GM19351 (cell line): ENCODE measurements around the gene HHAT.

Source experiments
- ATAC-seq: cut with Tn5 transposase; IDR thresholded peaks from one replicate; pipeline ENCODE4 v1.9.1; 2021; ENCODE audit warnings: mild to moderate bottlenecking, moderate library complexity; ENCODE audit not compliant: unreplicated experiment

Gene HHAT

GRCh38 chr1:210477328-210477924 lies 148.7 kb downstream of the HHAT start:
- ATAC-seq, result no peak

- ATAC-seq, result no peak
Observed at GRCh38 chr1:210478820-210479219, 150.1 kb downstream of the HHAT start.

DNA sequence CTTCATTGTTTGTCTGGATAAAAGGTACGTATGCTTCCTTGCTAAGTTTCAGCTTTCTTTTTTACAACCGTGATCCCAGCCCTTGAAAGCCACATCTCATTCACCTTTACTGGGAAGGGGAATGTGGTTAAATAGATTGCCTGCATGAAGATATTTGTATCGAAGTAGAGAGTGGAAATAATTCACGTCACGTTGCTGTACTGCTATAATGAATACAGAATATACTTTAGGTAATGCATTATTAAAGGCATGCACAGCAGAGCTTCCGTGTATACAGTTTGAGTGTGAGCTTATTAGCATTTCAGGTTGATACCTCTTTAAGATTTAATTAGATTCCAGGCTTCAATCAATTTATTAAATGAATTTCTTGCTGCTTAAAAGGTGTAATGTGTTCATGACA lies 153.8 kb downstream of the HHAT start:
- ATAC-seq, result no peak

DNA sequence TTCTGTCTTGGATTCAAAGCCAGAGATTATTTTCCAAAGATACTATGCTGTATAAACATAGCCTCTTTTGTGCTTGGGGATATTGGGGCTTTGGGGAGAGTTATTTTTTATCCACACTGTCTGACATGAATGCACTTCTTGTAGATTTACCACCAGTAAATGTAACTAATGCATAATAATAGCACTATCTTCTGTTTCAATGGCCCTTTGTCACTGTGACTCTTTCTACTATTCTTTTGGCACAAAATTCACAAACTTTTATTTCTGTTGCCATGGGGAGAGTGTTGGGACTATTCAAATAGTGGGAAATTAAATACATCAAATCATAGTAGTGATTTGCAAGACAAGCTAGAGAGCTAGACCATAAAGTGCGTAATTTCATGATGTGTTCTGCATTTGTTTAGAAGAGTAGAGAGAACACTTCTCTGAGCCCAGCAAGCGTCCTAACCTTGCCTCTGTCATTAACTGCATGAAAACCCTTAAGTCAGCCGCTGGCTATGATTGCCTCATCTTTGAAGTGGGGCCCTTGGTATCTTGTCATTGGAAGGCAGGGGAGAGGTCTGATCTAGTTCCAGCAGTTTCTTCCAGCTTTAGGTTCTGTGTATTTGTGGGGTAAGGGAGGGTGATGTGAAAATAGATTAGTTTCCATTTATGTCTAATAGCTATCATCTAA lies 154.4 kb downstream of the HHAT start:
- ATAC-seq, result no peak

GRCh38 chr1:210483821-210484220 lies 155.1 kb downstream of the HHAT start:
- ATAC-seq, result no peak

GRCh38 chr1:210487021-210487420 lies 158.3 kb downstream of the HHAT start:
- ATAC-seq, result no peak

DNA sequence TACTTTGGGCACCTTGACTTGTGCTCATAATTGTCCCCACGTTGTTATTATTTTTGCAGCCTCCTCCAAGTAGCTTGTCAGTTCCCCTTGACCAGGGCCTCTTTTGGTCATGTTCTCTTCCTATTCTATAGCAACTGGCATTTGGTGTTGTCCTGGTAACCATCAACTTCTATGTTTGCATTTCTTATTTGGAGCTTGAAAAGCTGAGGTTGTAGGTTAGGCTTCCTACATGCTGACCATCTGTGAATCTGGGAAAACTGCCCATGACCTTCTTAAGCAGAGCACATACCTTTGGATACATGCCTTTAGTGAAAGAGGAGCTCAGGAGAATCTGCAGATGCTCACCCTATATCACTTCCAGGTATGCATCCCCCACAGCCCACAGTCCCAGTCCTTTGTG lies 160.8 kb downstream of the HHAT start:
- no peak for ATAC-seq

DNA sequence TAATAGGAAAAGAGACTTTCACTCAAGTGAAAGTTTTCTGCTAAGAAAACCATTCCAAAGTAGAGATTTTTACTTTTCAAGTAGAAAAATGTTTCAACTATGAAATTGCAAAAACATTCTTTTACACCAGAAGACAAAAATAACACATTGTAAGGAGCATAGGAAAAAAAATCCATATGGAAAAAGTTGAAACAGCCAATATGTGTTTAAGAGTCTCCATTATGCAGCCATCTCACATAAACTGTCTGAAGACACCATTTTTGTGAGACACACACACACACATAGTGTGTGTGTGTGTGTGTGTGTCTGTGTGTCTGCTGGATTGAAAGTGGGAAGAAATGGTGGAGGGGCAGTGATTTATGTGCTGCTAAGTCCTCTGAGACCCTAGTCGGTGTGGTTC lies 162.1 kb downstream of the HHAT start:
- ATAC-seq, result no peak

GRCh38 chr1:210496063-210496462 lies 167.4 kb downstream of the HHAT start:
- no peak for ATAC-seq

DNA sequence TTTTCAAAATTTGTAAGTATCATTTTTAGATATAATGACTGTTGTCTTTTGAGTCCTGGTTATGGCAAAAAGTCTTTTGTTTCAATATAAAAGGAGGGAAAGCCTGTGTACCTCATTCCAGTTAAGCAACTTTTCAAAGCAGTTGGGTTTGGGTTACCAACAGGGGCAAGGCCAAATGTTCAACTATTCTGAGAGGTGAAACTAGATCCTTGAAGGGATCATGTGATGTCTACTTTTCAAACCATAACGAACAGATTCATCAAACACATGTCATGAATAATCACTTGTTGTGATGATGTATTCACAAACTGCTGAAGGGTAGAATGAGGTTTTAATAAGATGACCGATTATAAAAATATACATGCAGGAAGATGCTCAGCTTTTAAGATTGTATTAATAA lies 171.3 kb downstream of the HHAT start:
- no peak for ATAC-seq

DNA sequence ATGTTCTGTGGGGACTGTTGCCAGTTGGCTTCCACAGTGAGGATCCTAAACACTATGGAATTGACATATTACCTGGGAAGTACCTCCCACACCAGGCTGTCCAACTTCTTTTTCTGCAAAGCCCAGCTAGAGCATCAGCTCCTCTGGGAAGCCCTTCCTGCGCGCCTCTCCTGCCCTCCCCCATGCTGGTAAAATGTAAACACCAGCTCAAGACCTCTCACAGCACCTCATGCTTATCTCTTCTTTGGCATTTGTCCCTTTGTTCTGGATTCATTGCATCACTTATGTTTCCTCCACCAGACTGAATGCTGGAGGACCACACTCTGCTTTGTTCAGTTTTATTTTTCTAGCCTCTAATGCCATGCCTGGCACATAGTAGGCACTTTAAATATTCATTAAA lies 172.1 kb downstream of the HHAT start:
- no peak for ATAC-seq

- ATAC-seq, result no peak
Observed at GRCh38 chr1:210504286-210504685, 175.6 kb downstream of the HHAT start.

GRCh38 chr1:210505601-210506496 lies 177.1 kb downstream of the HHAT start:
- no peak for ATAC-seq

DNA sequence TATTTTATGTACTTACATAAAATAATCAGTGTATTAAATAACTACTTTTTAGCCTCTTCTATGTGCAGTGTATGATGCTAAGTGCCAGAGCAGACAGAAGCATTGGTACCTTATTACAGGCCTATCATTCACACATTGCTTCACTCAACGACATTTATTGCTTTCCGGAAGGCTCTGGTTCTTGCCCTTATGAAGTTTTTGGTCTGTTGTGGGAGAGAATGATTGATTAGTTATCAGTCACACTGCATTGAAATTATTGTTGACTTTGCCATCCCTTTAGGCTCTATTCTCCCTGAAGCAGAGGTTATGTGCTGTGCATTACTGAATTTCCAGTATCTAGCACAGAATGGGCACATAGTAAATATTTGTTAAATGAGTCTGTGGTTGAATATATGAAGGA lies 178.0 kb downstream of the HHAT start:
- ATAC-seq, result no peak

GRCh38 chr1:210516092-210516656 lies 187.5 kb downstream of the HHAT start:
- ATAC-seq, result no peak

- no peak for ATAC-seq
Observed at GRCh38 chr1:210516697-210517459, 188.2 kb downstream of the HHAT start.

GRCh38 chr1:210523830-210524229 lies 195.1 kb downstream of the HHAT start:
- ATAC-seq, result no peak

- ATAC-seq, result no peak
Observed at GRCh38 chr1:210525716-210526454, 197.2 kb downstream of the HHAT start.

- ATAC-seq, result no peak
Observed at GRCh38 chr1:210527091-210527490, 198.4 kb downstream of the HHAT start.
